Heart left ventricle (tissue), 13 donors: Measurements from ENCODE around the gene ARHGAP20.

ENCODE experiments used
- CTCF ChIP-seq, 12 donors: fragments of 200-600 bp; sonication (generic) in 4 of 12; IDR thresholded peaks; one replicate each; pipeline versions ENCODE4 v1.5.0 to v1.8.0; 2018 to 2022; ENCODE audit warnings: antibody characterized with exemption in 12 of 12, mild to moderate bottlenecking in 5 of 12
- POLR2A ChIP-seq, 2 donors: fragments of 450-650 bp; IDR thresholded peaks; one replicate each; pipeline ENCODE4 v1.6.1; 2017; ENCODE audit warnings: antibody characterized with exemption in 2 of 2, mild to moderate bottlenecking in 2 of 2, moderate library complexity in 2 of 2
- donor health status: ischemic (EF 13 %, LVEDD 7.1; RV severe dilation, severe dysfunction).
- donor health status: DM: no; HTN: yes; CAD: no.
- donor health status: DM: no; HTN: no; CAD: no.
- donor health status: ischemic (EF 25% LVEDD 6.9; RV normal size, moderate dysfunction).
- donor health status: ischemic (EF 25% LVEDD 5.7; RV mildly dilated, moderate dysfunction).
- donor health status: ischemic (EF 35%, LVEDD 5.7; RV mildly dilated, moderate dysfunction).
- donor health status: nonischemic (EF 11% LVEDD 7.7; RV severe dilation, severe dysfunction).
- donor health status: DM: yes; HTN: yes; CAD: no.
- donor health status: PGD.
- donor health status: ischemic (EF 29% LVEDD 5.4; RV normal size, mild dysfunction).
- donor health status: nonischemic (EF 23%, LVEDD 6.1; RV moderate dilation, normal function).

- TF ChIP-seq CTCF (IDR thresholded peaks at IDR 0.05): no peak
- no peak for TF ChIP-seq POLR2A (IDR thresholded peaks at IDR 0.05)
Observed at GRCh38 chr11:110573411-110573810, 138.8 kb downstream of the ARHGAP20 start.
